Peyer's patch (tissue), 4 donors: ENCODE data around the gene KRTAP6-1.

Experiments used
- POLR2A ChIP-seq, 2 donors: fragments of 450-650 bp; IDR thresholded peaks; one replicate each; pipeline ENCODE4 v1.5.1; 2017; ENCODE audit warnings: antibody characterized with exemption in 2 of 2, mild to moderate bottlenecking in 2 of 2, moderate library complexity in 2 of 2
- TF ChIP-seq, protein P1 (sequence below), 6 experiments: fragments of 450-650 bp in 4 of 6; fragments of 200-600 bp in 2 of 6; sonication (generic) in 1 of 6; IDR thresholded peaks; one replicate each; pipeline ENCODE4 v1.5.1; 2017 to 2019; ENCODE audit warnings: antibody characterized with exemption in 6 of 6, mild to moderate bottlenecking in 3 of 6, moderate library complexity in 1 of 6

DNA sequence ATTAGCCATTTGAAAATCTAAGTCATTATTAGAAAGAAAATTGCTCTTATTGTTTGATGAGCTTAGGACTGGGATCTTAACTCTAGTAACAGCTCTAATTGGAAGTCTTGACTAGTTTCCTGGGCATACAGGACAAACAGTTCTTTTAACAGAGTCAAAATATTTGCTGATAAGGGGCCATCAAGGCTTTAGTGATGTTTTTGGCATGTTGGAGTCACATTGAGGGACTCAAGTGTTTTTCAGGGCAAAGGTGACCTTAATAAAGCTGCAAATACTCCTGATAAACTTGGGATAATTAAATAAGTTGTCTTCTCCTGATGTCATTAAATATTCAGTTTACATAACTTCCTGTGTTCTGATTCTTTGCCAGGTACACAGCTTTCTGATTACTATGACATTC, 46.1 kb downstream of the KRTAP6-1 start:
- TF ChIP-seq, protein P1, sequence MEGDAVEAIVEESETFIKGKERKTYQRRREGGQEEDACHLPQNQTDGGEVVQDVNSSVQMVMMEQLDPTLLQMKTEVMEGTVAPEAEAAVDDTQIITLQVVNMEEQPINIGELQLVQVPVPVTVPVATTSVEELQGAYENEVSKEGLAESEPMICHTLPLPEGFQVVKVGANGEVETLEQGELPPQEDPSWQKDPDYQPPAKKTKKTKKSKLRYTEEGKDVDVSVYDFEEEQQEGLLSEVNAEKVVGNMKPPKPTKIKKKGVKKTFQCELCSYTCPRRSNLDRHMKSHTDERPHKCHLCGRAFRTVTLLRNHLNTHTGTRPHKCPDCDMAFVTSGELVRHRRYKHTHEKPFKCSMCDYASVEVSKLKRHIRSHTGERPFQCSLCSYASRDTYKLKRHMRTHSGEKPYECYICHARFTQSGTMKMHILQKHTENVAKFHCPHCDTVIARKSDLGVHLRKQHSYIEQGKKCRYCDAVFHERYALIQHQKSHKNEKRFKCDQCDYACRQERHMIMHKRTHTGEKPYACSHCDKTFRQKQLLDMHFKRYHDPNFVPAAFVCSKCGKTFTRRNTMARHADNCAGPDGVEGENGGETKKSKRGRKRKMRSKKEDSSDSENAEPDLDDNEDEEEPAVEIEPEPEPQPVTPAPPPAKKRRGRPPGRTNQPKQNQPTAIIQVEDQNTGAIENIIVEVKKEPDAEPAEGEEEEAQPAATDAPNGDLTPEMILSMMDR (IDR thresholded peaks at IDR 0.05), result no peak
- no peak for TF ChIP-seq POLR2A (IDR thresholded peaks at IDR 0.05)
